ENCODE measurements around the gene PRR33. TPM values are rescaled to one million over a fixed set of nuclear protein-coding genes. Genes with fewer than 3 reads are reported as not detected.

The PRR33 gene
- total and polyA plus RNA-seq, 9 donors, result 0.01 TPM; not detected in 8

DNA sequence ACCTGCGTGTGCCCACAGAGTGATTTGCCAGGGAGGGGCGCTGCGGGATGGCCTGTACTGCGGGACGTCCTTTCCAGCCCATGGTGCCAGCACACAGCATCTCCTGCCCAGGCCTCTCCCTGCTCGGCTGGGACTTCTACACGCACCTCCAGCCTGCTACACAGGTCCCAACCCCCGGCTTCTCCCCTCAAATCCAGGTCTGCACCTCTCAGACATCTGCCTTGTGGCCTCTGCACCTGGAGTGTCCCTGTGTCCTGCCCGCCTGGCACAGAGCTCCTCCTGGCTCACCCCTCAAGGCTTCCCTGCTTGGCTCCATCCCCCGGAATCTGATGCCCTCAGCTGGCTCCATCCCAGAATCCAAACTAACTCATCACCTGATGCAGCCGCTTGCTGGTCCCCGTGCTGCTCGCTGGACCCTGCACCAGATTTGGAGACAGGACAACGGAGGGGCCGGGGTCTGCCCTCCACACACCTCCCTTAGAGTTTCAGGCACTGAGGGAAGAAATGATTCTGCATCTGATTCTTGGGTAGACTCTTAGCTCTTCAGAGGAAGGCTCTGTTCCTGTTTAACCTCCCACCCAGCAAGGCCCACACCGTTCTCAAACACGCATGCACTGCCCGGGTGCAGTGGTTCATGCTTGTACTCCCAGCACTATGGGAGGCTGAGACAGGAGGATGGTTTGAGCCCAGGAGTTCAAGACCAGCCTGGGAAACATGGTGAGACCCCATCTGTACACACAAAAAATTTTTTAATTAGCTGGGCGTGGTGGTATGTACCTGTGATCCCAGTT is 42.9 kb downstream of the PRR33 start:
- TF ChIP-seq CTCF (IDR thresholded peaks at IDR 0.05) (no peak), EP300 (IDR thresholded peaks at IDR 0.05) (no peak), POLR2A (IDR thresholded peaks at IDR 0.05) (no peak)
- intact Hi-C loops (cut with DNase I), result no loop called here
- no peaks in the 10 kb centered on the region for H3K27me3 ChIP-seq
- no peak overlapping the region for H3K4me3 ChIP-seq
- WGBS, 3 donors, result 91 to 93% (median 91%) methylated on average over 18 to 19 of the region's 19 CpGs
- no peaks in the 10 kb centered on the region for H3K9me3 ChIP-seq
- peaks cover 15% of the 10 kb centered on the region for H3K4me1 ChIP-seq (ENCODE audit: insufficient read depth)
- DNase-seq, result no peak
- no peaks in the 10 kb centered on the region for H3K36me3 ChIP-seq
- H3K27ac ChIP-seq, result peak overlapping the region in 1 of 2 donors; percentile 19

GRCh38 chr11:1847926-1848639 is 43.6 kb downstream of the PRR33 start:
- intact Hi-C loops (cut with DNase I), result no loop called here
- H3K4me3 ChIP-seq, result no peak overlapping the region
- DNase-seq, result peak in 4 of 5 donors; percentile 48 to 75 (median 54)
- WGBS, 3 donors, result 31 to 43% (median 33%) methylated on average over 18 of the region's 18 CpGs
- H3K36me3 ChIP-seq, result no peaks in the 10 kb centered on the region
- no peak for TF ChIP-seq EP300 (IDR thresholded peaks at IDR 0.05)
- H3K27ac ChIP-seq, result peak overlapping the region in 1 of 2 donors; percentile 19
- H3K27me3 ChIP-seq, result no peaks in the 10 kb centered on the region
- H3K9me3 ChIP-seq, result no peaks in the 10 kb centered on the region
- peaks cover 15% of the 10 kb centered on the region for H3K4me1 ChIP-seq (ENCODE audit: insufficient read depth)

DNA sequence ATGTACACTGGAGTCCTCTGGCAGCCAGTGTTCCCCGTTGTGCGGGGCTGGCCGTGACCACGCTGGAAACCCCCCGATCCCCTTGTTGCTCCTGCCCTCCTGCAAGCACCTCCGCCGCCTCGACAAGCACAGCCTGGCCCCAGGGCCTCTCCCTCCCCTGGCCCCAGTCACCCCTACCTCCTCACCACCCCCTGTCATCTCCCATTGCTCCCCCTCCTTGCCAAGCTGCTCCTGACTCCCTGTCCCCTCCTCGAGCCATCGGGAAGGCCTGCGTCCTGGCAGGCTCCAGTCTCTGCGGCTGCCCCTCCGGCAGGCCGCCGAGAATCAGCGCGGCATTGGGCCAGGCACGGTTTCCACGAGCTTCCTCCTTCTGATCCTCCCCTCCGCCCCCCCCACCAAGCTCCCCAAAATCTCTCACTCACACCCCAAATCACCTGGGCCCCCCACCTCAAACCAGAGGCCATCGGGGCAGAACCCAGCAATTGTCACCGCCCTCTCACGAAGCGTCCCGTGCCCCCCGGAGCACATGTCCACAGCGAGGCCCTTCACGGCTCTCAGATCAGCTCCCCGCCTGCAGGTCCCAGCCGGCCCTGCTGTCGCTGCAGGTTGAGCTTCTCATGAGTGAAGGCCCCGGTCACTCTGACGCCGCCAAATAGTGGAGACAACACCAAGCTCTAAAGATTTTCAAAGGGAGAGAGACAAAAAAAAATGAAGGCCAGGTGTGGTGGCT is 44.5 kb downstream of the PRR33 start:
- no peak for TF ChIP-seq CTCF (IDR thresholded peaks at IDR 0.05)
- no peak for TF ChIP-seq POLR2A (IDR thresholded peaks at IDR 0.05)
- no peak for TF ChIP-seq EP300 (IDR thresholded peaks at IDR 0.05)
- DNase-seq, result no peak
- H3K27me3 ChIP-seq, result no peaks in the 10 kb centered on the region
- H3K9me3 ChIP-seq, result no peaks in the 10 kb centered on the region
- no peaks in the 10 kb centered on the region for H3K36me3 ChIP-seq
- 91 to 95% (median 93%) methylated on average over 34 of the region's 34 CpGs for WGBS, 3 donors
- H3K27ac ChIP-seq, result no peak overlapping the region
- no peak overlapping the region for H3K4me3 ChIP-seq
- intact Hi-C loops (cut with DNase I), result no loop called here
- peaks cover 15% of the 10 kb centered on the region for H3K4me1 ChIP-seq (ENCODE audit: insufficient read depth)

DNA sequence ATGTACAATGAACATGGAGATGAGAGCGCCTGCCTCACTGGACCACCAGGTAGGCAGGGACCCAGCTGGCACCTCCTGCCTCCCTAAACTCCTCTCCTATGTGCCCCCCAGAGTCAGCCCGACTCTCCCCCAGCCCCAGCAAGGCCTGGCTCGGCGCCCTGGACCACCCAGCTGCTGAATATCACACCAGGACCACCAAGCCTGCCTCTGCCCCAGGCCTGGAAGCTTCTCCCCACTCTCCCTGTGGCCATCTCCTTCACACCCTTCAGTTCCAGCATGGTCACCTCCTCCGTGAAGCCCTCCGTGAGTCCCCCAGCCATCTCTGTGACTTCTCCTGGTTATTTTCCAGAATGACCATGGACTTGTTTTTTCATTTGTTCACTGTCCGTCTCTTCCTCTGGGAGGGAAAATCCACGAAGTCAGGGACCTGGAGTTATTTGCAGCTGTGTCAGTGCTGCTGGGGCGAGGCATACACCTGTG is 45.2 kb downstream of the PRR33 start:
- Histone ChIP-seq H3K4me3 (no peak overlapping the region), H3K4me1 (ENCODE audit: insufficient read depth) (peaks cover 15% of the 10 kb centered on the region), H3K9me3 (no peaks in the 10 kb centered on the region), H3K36me3 (no peaks in the 10 kb centered on the region), H3K27me3 (no peaks in the 10 kb centered on the region), H3K27ac (no peak overlapping the region)
- intact Hi-C loops (cut with DNase I), result no loop called here
- WGBS, 3 donors, result 85 to 90% (median 89%) methylated on average over 9 of the region's 9 CpGs
- DNase-seq, result no peak
- no peak for TF ChIP-seq POLR2A (IDR thresholded peaks at IDR 0.05)
- no peak for TF ChIP-seq CTCF (IDR thresholded peaks at IDR 0.05)
- TF ChIP-seq EP300 (IDR thresholded peaks at IDR 0.05), result no peak
